Jurkat, Clone E6-1 (cell line): ENCODE measurements around the gene MOCOS. TPM values are rescaled to one million over a fixed set of nuclear protein-coding genes. Genes with fewer than 3 reads are reported as not detected.
"Not testable (repeated sequence)": the region's sequence is repeated elsewhere in the genome, so short reads cannot be mapped to it uniquely, and the experiment has no call there.

ENCODE experiments used
- DNase-seq: peaks from one replicate; pipeline ENCODE4 v3.0.0-alpha.2; 2011; ENCODE audit warnings: low read depth, low spot score
- H3K4me3 ChIP-seq: 2 replicates; pipeline ENCODE4 v1.5.1; 2011; ENCODE audit warnings: mild to moderate bottlenecking, low read length, control low read depth, moderate library complexity
- polyA plus RNA-seq: library from polyadenylated mRNA; unstranded; fragments of >200 nt; gene quantifications from one replicate; pipeline ENCODE4 v1.2.1, GENCODE V29; 2012; ENCODE audit warnings: missing spikeins; ENCODE audit not compliant: insufficient read length, insufficient read depth

Gene MOCOS, protein sequence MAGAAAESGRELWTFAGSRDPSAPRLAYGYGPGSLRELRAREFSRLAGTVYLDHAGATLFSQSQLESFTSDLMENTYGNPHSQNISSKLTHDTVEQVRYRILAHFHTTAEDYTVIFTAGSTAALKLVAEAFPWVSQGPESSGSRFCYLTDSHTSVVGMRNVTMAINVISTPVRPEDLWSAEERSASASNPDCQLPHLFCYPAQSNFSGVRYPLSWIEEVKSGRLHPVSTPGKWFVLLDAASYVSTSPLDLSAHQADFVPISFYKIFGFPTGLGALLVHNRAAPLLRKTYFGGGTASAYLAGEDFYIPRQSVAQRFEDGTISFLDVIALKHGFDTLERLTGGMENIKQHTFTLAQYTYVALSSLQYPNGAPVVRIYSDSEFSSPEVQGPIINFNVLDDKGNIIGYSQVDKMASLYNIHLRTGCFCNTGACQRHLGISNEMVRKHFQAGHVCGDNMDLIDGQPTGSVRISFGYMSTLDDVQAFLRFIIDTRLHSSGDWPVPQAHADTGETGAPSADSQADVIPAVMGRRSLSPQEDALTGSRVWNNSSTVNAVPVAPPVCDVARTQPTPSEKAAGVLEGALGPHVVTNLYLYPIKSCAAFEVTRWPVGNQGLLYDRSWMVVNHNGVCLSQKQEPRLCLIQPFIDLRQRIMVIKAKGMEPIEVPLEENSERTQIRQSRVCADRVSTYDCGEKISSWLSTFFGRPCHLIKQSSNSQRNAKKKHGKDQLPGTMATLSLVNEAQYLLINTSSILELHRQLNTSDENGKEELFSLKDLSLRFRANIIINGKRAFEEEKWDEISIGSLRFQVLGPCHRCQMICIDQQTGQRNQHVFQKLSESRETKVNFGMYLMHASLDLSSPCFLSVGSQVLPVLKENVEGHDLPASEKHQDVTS
- polyA plus RNA-seq: not detected

- peak within 1 kb of the TSS; percentile 45 for H3K4me3 ChIP-seq
- DNase-seq: no peak
Observed at GRCh38 chr18:36187193-36187825, at the start of gene MOCOS. MOCOS (plus strand) TSS chr18:36187497; CDS start chr18:36187540, 43 bp downstream.

DNA sequence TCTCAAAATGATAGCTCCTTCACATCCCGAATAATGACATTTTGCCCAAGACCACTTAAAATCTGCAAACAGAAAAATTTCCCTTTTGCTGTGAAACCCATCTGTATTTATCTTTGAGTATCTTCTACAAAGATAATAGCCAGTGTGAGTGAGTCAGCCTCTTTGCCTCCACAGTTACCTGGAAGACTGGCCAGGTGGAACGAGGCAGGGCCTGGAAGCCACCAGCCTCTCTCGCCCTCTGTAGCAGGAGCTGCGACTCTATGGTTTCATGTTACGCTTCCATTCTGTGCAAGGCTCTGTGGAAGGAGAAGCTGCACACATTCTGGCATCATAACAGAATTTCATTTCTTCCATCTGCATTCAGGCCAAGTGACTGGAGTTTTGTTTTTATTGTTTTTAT lies 48.1 kb upstream of the MOCOS start:
- no peak overlapping the region for H3K4me3 ChIP-seq
- DNase-seq: no peak

DNA sequence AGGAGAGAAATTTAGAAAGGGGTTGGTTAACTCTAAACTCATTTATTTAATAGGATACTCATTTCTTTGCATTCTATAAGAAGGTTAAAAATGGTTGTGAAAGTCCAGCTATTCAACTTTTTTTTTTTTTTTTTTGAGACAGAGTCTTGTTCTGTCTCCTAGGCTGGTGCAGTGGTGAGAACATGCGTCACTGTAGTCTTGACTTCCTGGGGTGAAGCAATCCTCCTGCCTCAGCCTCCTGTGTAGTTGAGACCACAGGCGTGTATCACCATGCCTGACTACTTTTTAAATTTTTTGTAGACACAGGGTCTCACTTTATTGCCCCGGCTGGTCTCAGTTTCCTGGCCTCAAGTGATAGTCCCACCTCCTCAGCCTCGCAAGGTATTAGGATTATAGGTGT lies 45.7 kb upstream of the MOCOS start:
- DNase-seq: no peak
- H3K4me3 ChIP-seq: no peak overlapping the region

GRCh38 chr18:36142751-36143150 lies 44.5 kb upstream of the MOCOS start:
- DNase-seq: no peak
- H3K4me3 ChIP-seq: no peak overlapping the region

- no peak for DNase-seq
- no peak overlapping the region for H3K4me3 ChIP-seq
Observed at GRCh38 chr18:36143391-36143790, 43.9 kb upstream of the MOCOS start.

- no peak for DNase-seq
Observed at GRCh38 chr18:36149514-36150289, 37.6 kb upstream of the MOCOS start.

GRCh38 chr18:36152781-36153180 lies 34.5 kb upstream of the MOCOS start:
- DNase-seq: no peak
- H3K4me3 ChIP-seq: no peak overlapping the region

More at GRCh38 chr18:36149514-36150289, 37.6 kb upstream of the MOCOS start:
- no peak overlapping the region for H3K4me3 ChIP-seq

DNA sequence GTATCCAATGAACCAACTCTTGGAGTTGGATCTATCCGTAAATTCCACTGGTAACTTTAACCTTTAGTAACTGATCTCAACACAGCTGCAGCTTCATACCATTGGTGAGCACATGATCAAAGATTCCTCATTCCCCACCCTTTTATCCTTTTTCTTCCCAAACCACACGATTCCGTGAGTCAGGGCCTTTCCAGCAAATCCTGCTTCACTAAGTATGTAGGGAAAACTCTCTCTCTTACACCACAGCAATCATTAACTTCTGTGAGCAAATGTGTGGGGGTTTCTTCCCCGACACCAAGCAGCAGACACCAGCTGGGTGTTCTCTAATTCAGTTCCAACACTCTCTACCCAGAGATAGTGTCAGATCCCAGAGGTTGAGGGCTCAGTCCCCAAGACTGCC lies 34.1 kb upstream of the MOCOS start:
- no peak overlapping the region for H3K4me3 ChIP-seq
- no peak for DNase-seq

GRCh38 chr18:36153771-36154170 lies 33.5 kb upstream of the MOCOS start:
- no peak overlapping the region for H3K4me3 ChIP-seq
- DNase-seq: no peak

- no peak overlapping the region for H3K4me3 ChIP-seq
- DNase-seq: no peak
Observed at GRCh38 chr18:36155851-36156757, 31.2 kb upstream of the MOCOS start.

DNA sequence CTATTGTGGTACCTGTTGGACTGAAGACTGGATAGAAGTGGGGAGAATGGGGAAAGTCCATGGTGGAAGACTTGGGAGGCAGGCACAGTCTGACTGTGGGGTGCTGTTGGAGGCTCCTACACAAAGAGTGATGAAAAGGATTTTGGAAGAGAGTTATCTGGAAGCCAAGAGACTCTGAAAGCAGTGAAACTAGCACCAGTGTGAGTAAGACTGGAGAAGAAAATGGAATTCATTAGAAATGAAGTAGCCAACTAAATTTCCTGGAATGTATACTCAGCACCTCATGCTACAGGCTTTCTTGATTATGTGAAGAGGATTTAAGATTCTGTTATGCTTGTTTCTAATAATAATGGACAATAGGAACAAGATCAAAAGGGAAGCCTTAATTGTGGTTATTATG lies 29.9 kb upstream of the MOCOS start:
- no peak for DNase-seq
- H3K4me3 ChIP-seq: no peak overlapping the region

DNA sequence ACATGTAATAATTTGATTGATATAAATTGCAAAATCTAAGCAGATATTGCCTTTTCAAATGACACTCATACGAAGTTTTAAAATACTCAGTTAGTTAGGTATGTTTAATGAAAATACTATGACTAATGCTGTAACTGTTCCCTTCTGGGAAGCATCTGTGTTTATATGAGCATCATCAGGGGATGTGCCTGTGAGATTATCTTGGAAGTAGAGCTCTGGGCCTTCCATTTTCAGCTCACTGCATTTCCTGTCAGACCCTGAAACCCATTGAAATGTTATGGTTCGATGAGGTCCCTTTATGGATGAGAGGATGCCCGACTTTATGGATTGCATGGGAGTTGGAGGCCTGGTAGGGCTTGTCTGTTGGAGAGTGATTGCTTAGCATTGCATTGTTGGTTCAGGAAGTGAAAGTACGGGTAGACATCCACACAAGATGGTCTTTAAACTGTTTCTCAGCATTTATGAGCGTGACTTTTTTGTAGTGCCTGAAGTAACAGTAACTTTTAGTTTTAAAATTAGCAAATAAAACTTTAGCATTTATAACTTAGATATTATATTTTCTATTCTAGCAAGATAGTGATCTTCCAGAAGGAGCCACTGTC lies 28.9 kb upstream of the MOCOS start:
- H3K4me3 ChIP-seq: no peak overlapping the region
- DNase-seq: no peak

GRCh38 chr18:36160959-36161371 lies 26.3 kb upstream of the MOCOS start:
- H3K4me3 ChIP-seq: no peak overlapping the region
- DNase-seq: no peak

DNA sequence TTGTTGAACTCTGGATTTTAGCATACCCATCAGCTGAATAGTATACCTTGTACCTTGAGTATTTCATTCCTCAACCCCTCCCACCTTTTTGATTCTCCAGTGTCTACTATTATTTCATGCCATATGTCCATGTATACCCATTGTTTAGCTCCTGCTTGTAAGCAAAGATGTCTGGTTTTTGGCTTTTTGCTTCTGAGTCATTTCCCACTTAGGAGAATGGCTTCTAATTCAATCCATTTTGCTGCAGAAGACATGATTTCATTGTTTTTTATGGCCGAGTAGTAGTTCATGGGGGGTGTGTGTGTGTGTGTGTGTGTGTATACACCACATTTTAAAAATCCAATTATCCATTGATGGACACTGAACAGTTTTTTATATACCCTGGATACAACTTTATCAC lies 24.3 kb upstream of the MOCOS start:
- H3K4me3 ChIP-seq: no peak overlapping the region
- no peak for DNase-seq

DNA sequence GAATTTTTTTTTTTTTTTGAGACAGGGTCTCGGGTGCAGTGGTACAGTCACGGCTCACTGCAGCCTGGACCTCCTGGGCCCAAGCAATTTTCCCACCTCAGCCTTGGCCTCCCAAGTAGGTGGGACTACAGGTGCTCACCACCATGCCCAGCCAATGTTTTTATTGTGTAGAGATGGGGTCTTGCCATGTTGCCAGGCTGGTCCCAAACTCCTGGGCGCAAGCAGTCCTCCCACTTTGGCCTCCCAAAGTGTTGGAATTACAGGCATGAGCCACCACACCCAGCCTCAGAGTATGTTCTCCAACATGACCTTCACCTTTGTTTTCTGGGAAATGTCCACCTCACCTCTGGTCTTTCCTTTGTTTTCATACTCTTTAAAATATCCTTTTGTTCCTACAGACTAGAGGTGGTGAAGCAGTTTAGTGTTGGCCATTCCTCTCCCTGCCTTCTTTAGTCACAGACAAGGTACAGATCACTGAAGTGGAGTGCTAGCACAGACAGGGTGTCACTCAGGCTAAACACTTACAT lies 19.5 kb upstream of the MOCOS start:
- no peak overlapping the region for H3K4me3 ChIP-seq
- DNase-seq: no peak

DNA sequence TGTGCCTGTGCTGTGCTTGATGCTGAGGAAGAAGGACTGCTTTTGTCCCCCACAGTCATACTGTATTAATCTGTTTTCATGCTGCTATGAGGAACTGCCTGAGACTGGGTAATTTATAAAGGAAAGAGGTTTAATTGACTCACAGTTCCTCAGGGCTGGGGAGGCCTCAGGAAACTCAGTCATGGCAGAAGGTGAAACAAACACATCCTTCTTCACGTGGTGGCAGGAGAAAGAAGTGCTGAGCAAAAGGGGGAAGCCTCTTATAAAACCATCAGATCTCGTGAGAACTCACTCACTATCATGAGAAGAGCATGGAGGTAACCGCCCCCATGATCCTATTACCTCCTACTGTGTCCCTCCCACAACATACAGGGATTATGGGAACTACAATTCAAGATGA lies 19.0 kb upstream of the MOCOS start:
- DNase-seq, H3K4me3 ChIP-seq: not testable (repeated sequence)

DNA sequence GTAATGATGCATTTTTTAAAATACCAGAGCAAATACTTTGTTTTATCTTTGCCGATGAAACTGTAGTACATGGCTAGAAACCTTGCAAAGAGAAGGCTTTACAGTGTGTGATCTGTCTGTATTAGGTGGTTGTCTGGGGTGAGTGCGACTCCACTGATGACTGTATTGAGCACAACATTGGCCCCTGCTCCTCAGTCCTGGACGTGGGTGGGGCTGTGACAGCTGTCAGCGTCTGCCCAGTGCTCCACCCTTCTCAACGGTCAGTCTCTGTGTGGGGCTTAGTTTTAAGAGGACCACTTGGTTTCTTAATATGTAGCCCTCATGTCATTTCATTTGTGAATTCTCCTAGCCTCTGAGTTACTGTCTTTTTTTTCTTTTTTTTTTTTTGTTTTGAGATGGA lies 17.4 kb upstream of the MOCOS start:
- no peak for DNase-seq
- H3K4me3 ChIP-seq: no peak overlapping the region
